ENCODE data around the gene VIPR2. TPM values are rescaled to one million over a fixed set of nuclear protein-coding genes. Genes with fewer than 3 reads are reported as not detected.

Gene VIPR2
- total RNA-seq, 1 experiment from 2014 or later: not detected

DNA sequence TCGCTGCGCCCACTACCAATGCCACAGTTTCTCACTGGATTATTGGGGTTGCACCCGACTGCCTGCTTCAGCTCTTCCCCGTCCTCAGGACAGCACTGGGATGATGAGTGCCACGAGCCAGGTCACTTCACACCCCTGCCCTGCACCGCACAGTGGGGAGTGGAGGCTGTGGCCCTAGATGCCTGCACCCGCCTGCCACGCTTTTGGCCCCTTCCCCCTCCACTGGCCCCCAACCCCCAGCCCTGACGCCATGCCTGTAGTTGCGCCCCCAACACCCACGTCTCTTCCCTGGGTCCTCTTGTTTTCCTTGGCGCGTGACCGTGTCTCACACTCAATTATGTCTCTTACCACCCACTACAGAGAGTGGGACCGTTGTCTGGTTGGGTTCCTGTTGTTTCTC is 134.3 kb downstream of the VIPR2 start:
- CTCF ChIA-PET: no interaction called here
- no TSS peak for BruUV-seq (replicated peaks)

GRCh38 chr7:159009951-159010350 is 134.7 kb downstream of the VIPR2 start:
- ChIA-PET CTCF (no interaction called here), POLR2A (ENCODE audit: unreplicated experiment) (no interaction called here)
- Histone ChIP-seq H3K27me3 (ENCODE audit: insufficient read depth, low read depth) (peaks cover 92% of the 10 kb centered on the region), H3K79me2 (ENCODE audit: low read depth) (no peaks in the 10 kb centered on the region), H3K4me2 (no peak overlapping the region), H2AFZ (no peak overlapping the region), H3K4me1 (replicated peaks; ENCODE audit: insufficient read depth) (no peaks in the 10 kb centered on the region), H3K9me3 (ENCODE audit: insufficient read depth, low read depth) (no peaks in the 10 kb centered on the region), H3K9me2 (ENCODE audit: insufficient read depth) (no peaks in the 10 kb centered on the region), H3K36me3 (ENCODE audit: low read depth) (no peaks in the 10 kb centered on the region), H4K20me1 (ENCODE audit: insufficient read depth) (no peaks in the 10 kb centered on the region), H3F3A (ENCODE audit: insufficient read depth, low read depth) (no peaks in the 10 kb centered on the region), H3K4me3 (no peak overlapping the region), H3K27ac (no peak overlapping the region)
- DNase-seq: no peak
- BruUV-seq (replicated peaks): no TSS peak
- intact Hi-C loops (cut with micrococcal nuclease; ENCODE audit: unreplicated experiment): no loop called here
- TF ChIP-seq, protein P1, sequence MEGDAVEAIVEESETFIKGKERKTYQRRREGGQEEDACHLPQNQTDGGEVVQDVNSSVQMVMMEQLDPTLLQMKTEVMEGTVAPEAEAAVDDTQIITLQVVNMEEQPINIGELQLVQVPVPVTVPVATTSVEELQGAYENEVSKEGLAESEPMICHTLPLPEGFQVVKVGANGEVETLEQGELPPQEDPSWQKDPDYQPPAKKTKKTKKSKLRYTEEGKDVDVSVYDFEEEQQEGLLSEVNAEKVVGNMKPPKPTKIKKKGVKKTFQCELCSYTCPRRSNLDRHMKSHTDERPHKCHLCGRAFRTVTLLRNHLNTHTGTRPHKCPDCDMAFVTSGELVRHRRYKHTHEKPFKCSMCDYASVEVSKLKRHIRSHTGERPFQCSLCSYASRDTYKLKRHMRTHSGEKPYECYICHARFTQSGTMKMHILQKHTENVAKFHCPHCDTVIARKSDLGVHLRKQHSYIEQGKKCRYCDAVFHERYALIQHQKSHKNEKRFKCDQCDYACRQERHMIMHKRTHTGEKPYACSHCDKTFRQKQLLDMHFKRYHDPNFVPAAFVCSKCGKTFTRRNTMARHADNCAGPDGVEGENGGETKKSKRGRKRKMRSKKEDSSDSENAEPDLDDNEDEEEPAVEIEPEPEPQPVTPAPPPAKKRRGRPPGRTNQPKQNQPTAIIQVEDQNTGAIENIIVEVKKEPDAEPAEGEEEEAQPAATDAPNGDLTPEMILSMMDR (conservative IDR thresholded peaks at IDR 0.05): no peak
- 0 out of 2 replicates have a peak, but pooled peaks have one; percentile 21 for TF ChIP-seq EZH2 (IDR thresholded peaks at IDR 0.05; ENCODE audit: low read depth)

More for the DNA sequence above, 134.3 kb downstream of the VIPR2 start:
- H3K36me3 ChIP-seq (ENCODE audit: low read depth): no peaks in the 10 kb centered on the region
- intact Hi-C loops (cut with micrococcal nuclease; ENCODE audit: unreplicated experiment): no loop called here
- POLR2A ChIA-PET (ENCODE audit: unreplicated experiment): no interaction called here
- H3K79me2 ChIP-seq (ENCODE audit: low read depth): no peaks in the 10 kb centered on the region
- H3K27me3 ChIP-seq (ENCODE audit: insufficient read depth, low read depth): peaks cover 92% of the 10 kb centered on the region
- TF ChIP-seq, protein P1 (conservative IDR thresholded peaks at IDR 0.05): no peak
- no peak for TF ChIP-seq EZH2 (IDR thresholded peaks at IDR 0.05; ENCODE audit: low read depth)
- no peaks in the 10 kb centered on the region for H3F3A ChIP-seq (ENCODE audit: insufficient read depth, low read depth)
- no peaks in the 10 kb centered on the region for H3K4me1 ChIP-seq (replicated peaks; ENCODE audit: insufficient read depth)
- H2AFZ ChIP-seq: no peak overlapping the region
- no peak overlapping the region for H3K4me2 ChIP-seq
- no peaks in the 10 kb centered on the region for H4K20me1 ChIP-seq (ENCODE audit: insufficient read depth)
- H3K4me3 ChIP-seq: no peak overlapping the region
- DNase-seq: no peak
- H3K9me2 ChIP-seq (ENCODE audit: insufficient read depth): no peaks in the 10 kb centered on the region
- no peaks in the 10 kb centered on the region for H3K9me3 ChIP-seq (ENCODE audit: insufficient read depth, low read depth)
- H3K27ac ChIP-seq: no peak overlapping the region

- TF ChIP-seq, protein P1 (conservative IDR thresholded peaks at IDR 0.05): no peak
- H3K9me2 ChIP-seq (ENCODE audit: insufficient read depth): no peaks in the 10 kb centered on the region
- H2AFZ ChIP-seq: no peak overlapping the region
- POLR2A ChIA-PET (ENCODE audit: unreplicated experiment): no interaction called here
- no peak for DNase-seq
- CTCF ChIA-PET: no interaction called here
- H3K27ac ChIP-seq: no peak overlapping the region
- no peaks in the 10 kb centered on the region for H3K79me2 ChIP-seq (ENCODE audit: low read depth)
- no peak overlapping the region for H3K4me3 ChIP-seq
- H3K9me3 ChIP-seq (ENCODE audit: insufficient read depth, low read depth): no peaks in the 10 kb centered on the region
- no TSS peak for BruUV-seq (replicated peaks)
- intact Hi-C loops (cut with micrococcal nuclease; ENCODE audit: unreplicated experiment): no loop called here
- no peaks in the 10 kb centered on the region for H3K36me3 ChIP-seq (ENCODE audit: low read depth)
- peaks cover 92% of the 10 kb centered on the region for H3K27me3 ChIP-seq (ENCODE audit: insufficient read depth, low read depth)
- H4K20me1 ChIP-seq (ENCODE audit: insufficient read depth): no peaks in the 10 kb centered on the region
- H3F3A ChIP-seq (ENCODE audit: insufficient read depth, low read depth): no peaks in the 10 kb centered on the region
- no peak overlapping the region for H3K4me2 ChIP-seq
- no peaks in the 10 kb centered on the region for H3K4me1 ChIP-seq (replicated peaks; ENCODE audit: insufficient read depth)
Observed at GRCh38 chr7:159008417-159008816, 136.2 kb downstream of the VIPR2 start.
